NOMO-1 treated with DMSO at 0.1 percent for 48 hours (cell line): ENCODE results near the gene ARRB2.
A peak's percentile ranks its signal among the peaks of the same experiment; 100 is the strongest.
"Not testable (repeated sequence)": the region's sequence is repeated elsewhere in the genome, so short reads cannot be mapped to it uniquely, and the experiment has no call there.

Source experiments
- DNase-seq: peaks from one replicate; lab custom pipeline; 2025; ENCODE audit not compliant: unreplicated experiment; lab: John Stamatoyannopoulos, UW

The ARRB2 gene

GRCh38 chr17:4699401-4700056 is 10.9 kb upstream of the ARRB2 start:
- not testable (repeated sequence) for DNase-seq

- no peak for DNase-seq
Measured at GRCh38 chr17:4701116-4701515, 9.3 kb upstream of the ARRB2 start.

GRCh38 chr17:4703330-4703691 is 7.1 kb upstream of the ARRB2 start:
- DNase-seq = no peak

- not testable (repeated sequence) for DNase-seq
Measured at GRCh38 chr17:4704574-4704907, 5.9 kb upstream of the ARRB2 start.

- no peak for DNase-seq
Measured at GRCh38 chr17:4704991-4705390, 5.4 kb upstream of the ARRB2 start.

GRCh38 chr17:4706121-4706520 is 4.3 kb upstream of the ARRB2 start:
- no peak for DNase-seq

- no peak for DNase-seq
Measured at GRCh38 chr17:4708436-4708835, 2.0 kb upstream of the ARRB2 start.

GRCh38 chr17:4710693-4711634 is 532 bp downstream of the ARRB2 start:
- DNase-seq = peak; percentile 78

GRCh38 chr17:4711661-4712181 is 1.3 kb downstream of the ARRB2 start:
- peak; percentile 86 for DNase-seq

GRCh38 chr17:4712526-4712925 is 2.1 kb downstream of the ARRB2 start:
- DNase-seq = peak; percentile 50

- not testable (repeated sequence) for DNase-seq
Measured at GRCh38 chr17:4714340-4715062, 4.1 kb downstream of the ARRB2 start.

- no peak for DNase-seq
Measured at GRCh38 chr17:4715063-4715744, 4.8 kb downstream of the ARRB2 start.

GRCh38 chr17:4716081-4716480 is 5.6 kb downstream of the ARRB2 start:
- no peak for DNase-seq

GRCh38 chr17:4717791-4718190 is 7.4 kb downstream of the ARRB2 start:
- no peak for DNase-seq

GRCh38 chr17:4718276-4718675 is 7.8 kb downstream of the ARRB2 start:
- DNase-seq = no peak

GRCh38 chr17:4719146-4719545 is 8.7 kb downstream of the ARRB2 start:
- DNase-seq = no peak

- no peak for DNase-seq
Measured at GRCh38 chr17:4719684-4720221, 9.3 kb downstream of the ARRB2 start.

- no peak for DNase-seq
Measured at GRCh38 chr17:4720787-4721186, 10.4 kb downstream of the ARRB2 start.

- DNase-seq = no peak
Measured at GRCh38 chr17:4721203-4722135, 11.0 kb downstream of the ARRB2 start.
